ENCODE results near the gene KCNC3. TPM values are rescaled to one million over a fixed set of nuclear protein-coding genes. Genes with fewer than 3 reads are reported as not detected.

Gene KCNC3
- total and polyA plus RNA-seq, 2 experiments from 2014 or later = 0.40 to 1.6 TPM

DNA sequence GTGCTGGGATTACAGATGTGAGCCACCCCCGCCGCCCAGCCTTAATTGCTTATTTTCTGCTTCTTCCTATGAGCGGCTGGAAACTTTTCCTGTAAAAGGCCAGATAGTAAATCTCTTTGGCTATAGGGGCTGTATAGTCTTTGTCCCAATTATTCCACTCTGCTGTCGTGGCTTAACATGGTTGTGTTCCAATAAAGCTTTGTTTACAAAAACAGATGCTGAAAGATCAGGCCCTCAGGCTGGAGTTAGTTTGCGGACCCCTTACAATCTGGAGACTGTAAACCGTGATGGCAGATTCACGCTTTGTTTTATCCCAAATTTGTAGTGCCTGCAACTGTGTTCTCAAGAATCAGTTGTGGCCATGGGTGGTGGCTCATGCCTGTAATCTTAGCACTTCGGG lies 10.7 kb downstream of the KCNC3 start:
- Histone ChIP-seq H3K36me3 (replicated peaks; ENCODE audit: insufficient read depth, low read depth) (no peaks in the 10 kb centered on the region), H3K4me1 (ENCODE audit: insufficient read depth) (no peaks in the 10 kb centered on the region), H3K79me2 (no peaks in the 10 kb centered on the region), H3K27ac (no peak overlapping the region), H3K4me3 (no peak overlapping the region), H3K9me2 (replicated peaks; ENCODE audit: insufficient read depth) (no peaks in the 10 kb centered on the region), H2AFZ (no peak overlapping the region), H4K20me1 (ENCODE audit: insufficient read depth, poor library complexity, severe bottlenecking) (no peaks in the 10 kb centered on the region), H3K27me3 (peaks cover 35% of the 10 kb centered on the region), H3K4me2 (no peak overlapping the region), H3K9me3 (ENCODE audit: low read depth) (no peaks in the 10 kb centered on the region)
- DNase-seq (ENCODE audit: low spot score) = no peak
- 78% methylated on average over 8 of the region's 8 CpGs for WGBS (ENCODE audit: low lambda C conversion rate, missing lambda C conversion rate)
- TF ChIP-seq EZH2 (IDR thresholded peaks at IDR 0.05; ENCODE audit: borderline replicate concordance) (no peak), EZH2phosphoT487 (IDR thresholded peaks at IDR 0.05; ENCODE audit: low read depth, severe bottlenecking, unreplicated experiment) (no peak)

DNA sequence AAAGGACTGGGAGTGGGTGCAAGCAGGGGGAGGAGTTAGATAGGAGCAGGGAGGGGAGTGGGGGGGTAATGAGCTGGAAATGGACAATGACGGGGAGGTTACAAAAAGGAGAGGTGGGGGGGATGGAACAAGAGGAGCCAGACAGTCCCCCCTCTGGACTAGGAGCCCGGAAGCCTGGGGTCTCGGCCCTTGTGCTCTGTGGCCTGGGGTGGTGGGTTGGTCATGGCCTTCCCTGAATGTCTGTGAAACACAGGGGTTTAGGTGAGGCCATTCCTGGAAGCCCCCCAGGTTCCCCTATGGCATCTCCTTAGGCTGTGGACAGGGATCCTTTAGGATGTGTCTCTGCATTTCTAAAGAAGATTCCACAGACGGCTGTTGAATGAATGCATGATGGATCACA lies 12.1 kb downstream of the KCNC3 start:
- H3K79me2 ChIP-seq = no peaks in the 10 kb centered on the region
- H3K4me3 ChIP-seq = no peak overlapping the region
- H3K4me2 ChIP-seq = no peak overlapping the region
- no peaks in the 10 kb centered on the region for H3K36me3 ChIP-seq (replicated peaks; ENCODE audit: insufficient read depth, low read depth)
- H3K9me3 ChIP-seq (ENCODE audit: low read depth) = no peaks in the 10 kb centered on the region
- WGBS (ENCODE audit: low lambda C conversion rate, missing lambda C conversion rate) = 90% methylated on average over 3 of the region's 4 CpGs
- TF ChIP-seq EZH2 (IDR thresholded peaks at IDR 0.05; ENCODE audit: borderline replicate concordance) (no peak), EZH2phosphoT487 (IDR thresholded peaks at IDR 0.05; ENCODE audit: low read depth, severe bottlenecking, unreplicated experiment) (no peak)
- no peak overlapping the region for H3K27ac ChIP-seq
- no peak for DNase-seq (ENCODE audit: low spot score)
- H3K4me1 ChIP-seq (ENCODE audit: insufficient read depth) = no peaks in the 10 kb centered on the region
- no peak overlapping the region for H2AFZ ChIP-seq
- no peaks in the 10 kb centered on the region for H3K9me2 ChIP-seq (replicated peaks; ENCODE audit: insufficient read depth)
- H4K20me1 ChIP-seq (ENCODE audit: insufficient read depth, poor library complexity, severe bottlenecking) = no peaks in the 10 kb centered on the region
- H3K27me3 ChIP-seq = peaks cover 45% of the 10 kb centered on the region

DNA sequence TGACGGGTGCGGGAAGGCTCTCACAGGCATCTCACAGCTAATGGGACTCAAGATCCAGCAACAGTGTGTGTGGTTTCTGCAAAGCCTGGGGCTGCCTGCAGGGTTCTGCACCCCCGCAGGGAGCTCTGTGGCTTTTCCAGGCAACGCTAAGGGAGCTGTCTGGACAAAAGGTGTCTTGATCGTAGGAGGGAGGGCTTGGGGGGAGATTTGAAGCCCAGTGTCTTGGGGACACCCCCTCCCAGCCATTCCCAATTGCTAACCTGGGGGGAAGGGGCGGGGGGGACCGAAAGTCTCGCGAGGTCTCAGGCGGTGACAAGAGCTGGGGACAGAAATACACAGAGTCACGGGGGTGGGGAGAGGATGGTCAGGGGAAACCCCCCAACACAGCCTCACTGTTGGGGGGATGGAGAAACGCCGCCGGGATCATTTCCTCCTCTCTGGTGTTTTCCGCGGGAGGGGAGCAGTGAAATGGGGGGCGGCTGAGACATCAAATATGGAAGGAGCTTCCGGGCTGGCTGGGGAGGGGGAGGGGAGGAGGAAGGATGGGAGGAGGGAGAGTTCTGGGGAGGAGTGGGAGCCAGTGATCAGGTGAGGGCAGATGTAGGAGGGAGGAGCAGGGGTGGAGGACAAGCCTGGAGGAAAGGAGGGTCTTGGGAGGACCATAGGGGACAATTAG lies 13.3 kb downstream of the KCNC3 start:
- H3K79me2 ChIP-seq = no peaks in the 10 kb centered on the region
- peaks cover 50% of the 10 kb centered on the region for H3K27me3 ChIP-seq
- WGBS (ENCODE audit: low lambda C conversion rate, missing lambda C conversion rate) = 3% methylated on average over 10 of the region's 18 CpGs
- TF ChIP-seq EZH2phosphoT487 (IDR thresholded peaks at IDR 0.05; ENCODE audit: low read depth, severe bottlenecking, unreplicated experiment) (no peak), EZH2 (IDR thresholded peaks at IDR 0.05; ENCODE audit: borderline replicate concordance) (peak; percentile 2)
- TF ChIP-seq, protein P1, sequence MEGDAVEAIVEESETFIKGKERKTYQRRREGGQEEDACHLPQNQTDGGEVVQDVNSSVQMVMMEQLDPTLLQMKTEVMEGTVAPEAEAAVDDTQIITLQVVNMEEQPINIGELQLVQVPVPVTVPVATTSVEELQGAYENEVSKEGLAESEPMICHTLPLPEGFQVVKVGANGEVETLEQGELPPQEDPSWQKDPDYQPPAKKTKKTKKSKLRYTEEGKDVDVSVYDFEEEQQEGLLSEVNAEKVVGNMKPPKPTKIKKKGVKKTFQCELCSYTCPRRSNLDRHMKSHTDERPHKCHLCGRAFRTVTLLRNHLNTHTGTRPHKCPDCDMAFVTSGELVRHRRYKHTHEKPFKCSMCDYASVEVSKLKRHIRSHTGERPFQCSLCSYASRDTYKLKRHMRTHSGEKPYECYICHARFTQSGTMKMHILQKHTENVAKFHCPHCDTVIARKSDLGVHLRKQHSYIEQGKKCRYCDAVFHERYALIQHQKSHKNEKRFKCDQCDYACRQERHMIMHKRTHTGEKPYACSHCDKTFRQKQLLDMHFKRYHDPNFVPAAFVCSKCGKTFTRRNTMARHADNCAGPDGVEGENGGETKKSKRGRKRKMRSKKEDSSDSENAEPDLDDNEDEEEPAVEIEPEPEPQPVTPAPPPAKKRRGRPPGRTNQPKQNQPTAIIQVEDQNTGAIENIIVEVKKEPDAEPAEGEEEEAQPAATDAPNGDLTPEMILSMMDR (IDR thresholded peaks at IDR 0.05; ENCODE audit: poor library complexity) = peak; percentile 6
- H4K20me1 ChIP-seq (ENCODE audit: insufficient read depth, poor library complexity, severe bottlenecking) = no peaks in the 10 kb centered on the region
- no peaks in the 10 kb centered on the region for H3K9me2 ChIP-seq (replicated peaks; ENCODE audit: insufficient read depth)
- no peaks in the 10 kb centered on the region for H3K4me1 ChIP-seq (ENCODE audit: insufficient read depth)
- no peak overlapping the region for H3K27ac ChIP-seq
- no peak for DNase-seq (ENCODE audit: low spot score)
- no peak overlapping the region for H2AFZ ChIP-seq
- H3K4me3 ChIP-seq = no peak overlapping the region
- no peaks in the 10 kb centered on the region for H3K36me3 ChIP-seq (replicated peaks; ENCODE audit: insufficient read depth, low read depth)
- H3K4me2 ChIP-seq = peak overlapping the region; percentile 66
- no peaks in the 10 kb centered on the region for H3K9me3 ChIP-seq (ENCODE audit: low read depth)

DNA sequence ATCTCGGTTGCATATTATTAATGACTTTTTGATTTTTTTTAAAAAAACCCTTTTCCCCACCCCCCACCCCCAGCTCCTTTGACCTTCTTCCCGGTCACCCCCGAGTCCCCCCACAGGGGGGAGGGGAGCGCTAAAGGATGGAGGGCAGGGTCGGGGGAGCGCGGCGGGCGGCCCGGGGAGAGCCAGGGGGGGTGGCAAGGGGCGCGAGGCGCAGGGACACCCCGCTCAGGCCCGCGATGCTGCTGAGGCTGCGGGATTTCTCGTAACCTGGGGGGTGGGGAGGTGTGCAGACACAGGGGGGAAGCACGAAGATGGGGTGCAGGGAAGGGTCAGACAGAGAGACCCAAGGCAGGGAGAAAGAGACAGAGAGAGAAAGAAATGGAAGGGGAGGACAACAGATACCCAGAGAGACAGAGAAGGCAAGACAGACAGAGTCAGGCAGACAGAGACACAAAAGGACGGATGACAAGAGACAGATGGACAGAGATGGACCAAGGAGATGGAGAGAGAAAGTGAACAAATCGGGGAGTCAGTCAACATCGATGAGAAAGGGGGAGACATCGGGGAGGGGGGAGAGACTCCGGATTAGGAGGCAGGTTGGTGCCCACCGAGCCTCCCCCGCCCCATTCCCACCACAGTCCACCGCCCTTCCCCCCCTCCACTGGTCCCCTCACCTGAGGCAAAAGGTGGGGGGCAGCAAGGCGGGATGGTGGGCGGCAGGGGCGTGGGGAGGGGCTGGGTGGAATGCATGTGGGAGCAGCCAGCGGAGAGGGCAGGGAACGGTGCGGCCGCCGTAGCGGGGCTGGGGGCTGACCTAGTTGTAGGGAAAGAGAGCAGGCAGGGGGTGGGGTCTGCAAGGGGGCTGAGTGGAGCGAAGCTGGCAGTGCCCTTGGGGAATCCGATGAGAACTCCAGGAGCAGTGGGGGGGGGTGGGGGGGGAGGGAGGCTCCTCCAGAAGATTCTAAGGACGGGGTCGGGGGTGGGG lies 14.2 kb downstream of the KCNC3 start:
- no peaks in the 10 kb centered on the region for H3K4me1 ChIP-seq (ENCODE audit: insufficient read depth)
- H3K4me3 ChIP-seq = no peak overlapping the region
- 0% methylated on average over 2 of the region's 40 CpGs for WGBS (ENCODE audit: low lambda C conversion rate, missing lambda C conversion rate)
- H3K4me2 ChIP-seq = no peak overlapping the region
- no peak overlapping the region for H3K27ac ChIP-seq
- TF ChIP-seq EZH2 (IDR thresholded peaks at IDR 0.05; ENCODE audit: borderline replicate concordance) = peak; percentile 45
- TF ChIP-seq, protein P1 (IDR thresholded peaks at IDR 0.05; ENCODE audit: poor library complexity) = no peak
- peaks cover 50% of the 10 kb centered on the region for H3K27me3 ChIP-seq
- H4K20me1 ChIP-seq (ENCODE audit: insufficient read depth, poor library complexity, severe bottlenecking) = no peaks in the 10 kb centered on the region
- no peak for DNase-seq (ENCODE audit: low spot score)
- H3K36me3 ChIP-seq (replicated peaks; ENCODE audit: insufficient read depth, low read depth) = no peaks in the 10 kb centered on the region
- no peak overlapping the region for H2AFZ ChIP-seq
- no peaks in the 10 kb centered on the region for H3K9me2 ChIP-seq (replicated peaks; ENCODE audit: insufficient read depth)
- no peaks in the 10 kb centered on the region for H3K9me3 ChIP-seq (ENCODE audit: low read depth)
- no peaks in the 10 kb centered on the region for H3K79me2 ChIP-seq
